Muscle of leg (tissue), 11 donors: Measurements from ENCODE around the gene LRCH1. TPM values are rescaled to one million over a fixed set of nuclear protein-coding genes. Genes with fewer than 3 reads are reported as not detected.
A peak's percentile ranks its signal among the peaks of the same experiment; 100 is the strongest.

ENCODE experiments used
- DNase-seq: peaks from one replicate; pipeline ENCODE4 v3.0.0; 2013
- H3K27ac ChIP-seq: one replicate; pipeline ENCODE4 v1.5.1; 2013; ENCODE audit warnings: mild to moderate bottlenecking, low read length, control low read depth
- H3K27me3 ChIP-seq: one replicate; pipeline ENCODE4 v1.6.1; 2013; ENCODE audit warnings: low read length; ENCODE audit not compliant: control insufficient read depth, insufficient read depth
- H3K36me3 ChIP-seq: one replicate; pipeline ENCODE4 v1.6.1; 2013; ENCODE audit warnings: low read length; ENCODE audit not compliant: control insufficient read depth, insufficient read depth
- H3K4me1 ChIP-seq: one replicate; pipeline ENCODE4 v1.6.1; 2013; ENCODE audit warnings: low read length; ENCODE audit not compliant: control insufficient read depth, insufficient read depth
- H3K4me3 ChIP-seq: one replicate; pipeline ENCODE4 v1.5.1; 2013; ENCODE audit warnings: low read length, control low read depth
- H3K9me3 ChIP-seq: replicated peaks from 2 replicates; pipeline ENCODE4 v1.6.1; 2013; ENCODE audit warnings: low read depth, low read length; ENCODE audit not compliant: control insufficient read depth
- WGBS: methylation state at CpG from one replicate; pipeline ENCODE4 v1.1.5; 2013; ENCODE audit warnings: missing lambda C conversion rate; ENCODE audit not compliant: insufficient coverage; 5-methylcytosine and 5-hydroxymethylcytosine counted together
- polyA plus RNA-seq, 8 donors: library from polyadenylated mRNA; unstranded; fragments of 120-200 nt; gene quantifications; one replicate each; pipeline versions ENCODE4 v1.2.1 to v1.2.3, GENCODE V29; 2013; ENCODE audit warnings: inconsistent platforms in 1 of 8, low replicate concordance in 1 of 8; ENCODE audit not compliant: insufficient read length in 8 of 8, insufficient read depth in 1 of 8
- total RNA-seq: library from RNA; stranded (reverse); fragments of 120-200 nt; gene quantifications from one replicate; pipeline ENCODE4 v1.2.4, GENCODE V29; 2013

The LRCH1 gene
- total and polyA plus RNA-seq, 9 donors, result 13.6 to 22.9 (median 19.8) TPM

DNA sequence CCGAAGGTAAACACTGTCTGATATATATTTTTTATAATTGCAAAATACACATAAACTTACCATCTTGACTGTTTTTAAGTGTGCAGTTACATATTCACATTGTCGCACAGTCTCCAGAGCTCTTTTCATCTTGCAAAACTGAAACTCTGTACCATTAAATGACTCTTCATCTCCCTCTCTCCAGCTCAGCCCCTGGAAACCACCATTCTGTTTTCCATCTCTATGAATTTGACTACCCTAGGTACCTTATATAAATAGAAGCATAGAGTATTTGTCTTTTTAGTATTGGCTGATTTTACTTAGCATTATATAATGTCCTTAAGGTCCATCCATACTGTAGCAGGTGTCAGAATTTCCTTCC lies 45.8 kb downstream of the LRCH1 start:
- peak overlapping the region; percentile 52 for H3K27ac ChIP-seq
- H3K27me3 ChIP-seq, result no peaks in the 10 kb centered on the region
- no CpG with 5 or more reads among the region's 2 CpGs for WGBS
- no peaks in the 10 kb centered on the region for H3K9me3 ChIP-seq
- DNase-seq, result no peak
- H3K36me3 ChIP-seq, result no peaks in the 10 kb centered on the region
- H3K4me3 ChIP-seq, result no peak overlapping the region
- peaks cover 11% of the 10 kb centered on the region for H3K4me1 ChIP-seq

DNA sequence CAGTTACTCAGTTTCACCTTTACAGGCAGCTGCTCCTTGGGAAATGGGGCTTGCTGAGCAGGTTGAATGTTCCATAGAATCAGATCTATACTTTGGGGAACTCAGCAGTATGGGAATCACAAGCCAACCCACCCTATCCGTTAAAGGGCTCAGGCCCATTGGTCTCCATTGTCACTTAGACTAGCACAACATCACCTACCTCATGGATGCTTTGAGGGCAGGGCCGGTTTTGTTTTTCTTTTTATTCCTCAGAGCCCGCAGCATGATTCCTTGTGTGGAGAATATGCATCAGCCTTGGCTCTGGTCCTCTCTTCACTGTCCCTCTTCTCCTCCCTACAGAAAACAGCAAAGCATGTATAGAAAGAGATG lies 48.0 kb downstream of the LRCH1 start:
- H3K9me3 ChIP-seq, result no peaks in the 10 kb centered on the region
- H3K36me3 ChIP-seq, result no peaks in the 10 kb centered on the region
- H3K27me3 ChIP-seq, result no peaks in the 10 kb centered on the region
- H3K4me3 ChIP-seq, result no peak overlapping the region
- H3K4me1 ChIP-seq, result peaks cover 4% of the 10 kb centered on the region
- DNase-seq, result no peak
- WGBS, result no CpG with 5 or more reads among the region's 3 CpGs
- no peak overlapping the region for H3K27ac ChIP-seq

DNA sequence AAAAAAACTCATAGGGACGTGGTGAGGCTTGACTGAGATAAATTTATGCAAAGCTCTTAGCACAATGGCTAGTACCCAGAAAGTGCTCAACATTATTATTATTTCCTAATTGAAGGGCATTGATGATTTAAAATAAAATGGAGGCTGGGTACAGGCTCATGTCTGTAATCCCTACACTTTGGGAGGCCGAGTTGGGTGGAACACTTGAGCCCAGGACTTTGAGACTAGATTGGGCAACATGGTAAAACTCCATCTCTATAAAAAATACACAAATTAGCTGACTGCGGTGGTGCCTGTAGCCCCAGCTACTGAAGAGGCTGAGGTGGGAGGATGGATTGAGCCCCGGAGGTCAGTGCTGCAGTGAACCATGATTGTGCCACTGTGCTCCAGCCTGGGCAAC lies 49.6 kb downstream of the LRCH1 start:
- Histone ChIP-seq H3K27me3 (no peaks in the 10 kb centered on the region), H3K27ac (no peak overlapping the region), H3K4me3 (no peak overlapping the region), H3K9me3 (no peaks in the 10 kb centered on the region), H3K4me1 (peaks cover 8% of the 10 kb centered on the region), H3K36me3 (no peaks in the 10 kb centered on the region)
- no peak for DNase-seq
- WGBS, result no CpG with 5 or more reads among the region's 4 CpGs

DNA sequence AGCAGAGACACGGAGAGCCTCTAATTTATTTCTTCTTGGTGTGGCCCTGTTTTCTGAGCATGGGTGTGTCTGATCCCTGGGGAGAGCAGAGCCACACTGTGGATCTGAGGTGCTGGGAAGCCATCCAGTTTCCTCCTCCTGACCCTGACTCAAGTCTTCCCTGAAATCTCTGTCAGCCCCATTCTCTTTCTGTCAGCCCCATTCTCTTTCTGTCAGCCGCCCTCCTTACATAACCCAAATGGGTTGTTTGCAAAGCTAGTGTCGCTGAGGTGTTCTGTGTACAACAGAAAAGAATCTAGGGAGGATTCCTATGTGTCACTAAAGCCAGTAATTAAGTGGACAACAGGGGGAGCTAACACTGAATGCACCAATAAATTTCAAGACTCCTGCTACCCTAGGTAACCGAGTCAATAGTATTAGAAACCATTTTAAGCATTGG lies 50.2 kb downstream of the LRCH1 start:
- Histone ChIP-seq H3K27me3 (no peaks in the 10 kb centered on the region), H3K36me3 (no peaks in the 10 kb centered on the region), H3K9me3 (no peaks in the 10 kb centered on the region), H3K27ac (no peak overlapping the region), H3K4me3 (no peak overlapping the region), H3K4me1 (peaks cover 12% of the 10 kb centered on the region)
- WGBS, result no CpG with 5 or more reads among the region's 4 CpGs
- no peak for DNase-seq

DNA sequence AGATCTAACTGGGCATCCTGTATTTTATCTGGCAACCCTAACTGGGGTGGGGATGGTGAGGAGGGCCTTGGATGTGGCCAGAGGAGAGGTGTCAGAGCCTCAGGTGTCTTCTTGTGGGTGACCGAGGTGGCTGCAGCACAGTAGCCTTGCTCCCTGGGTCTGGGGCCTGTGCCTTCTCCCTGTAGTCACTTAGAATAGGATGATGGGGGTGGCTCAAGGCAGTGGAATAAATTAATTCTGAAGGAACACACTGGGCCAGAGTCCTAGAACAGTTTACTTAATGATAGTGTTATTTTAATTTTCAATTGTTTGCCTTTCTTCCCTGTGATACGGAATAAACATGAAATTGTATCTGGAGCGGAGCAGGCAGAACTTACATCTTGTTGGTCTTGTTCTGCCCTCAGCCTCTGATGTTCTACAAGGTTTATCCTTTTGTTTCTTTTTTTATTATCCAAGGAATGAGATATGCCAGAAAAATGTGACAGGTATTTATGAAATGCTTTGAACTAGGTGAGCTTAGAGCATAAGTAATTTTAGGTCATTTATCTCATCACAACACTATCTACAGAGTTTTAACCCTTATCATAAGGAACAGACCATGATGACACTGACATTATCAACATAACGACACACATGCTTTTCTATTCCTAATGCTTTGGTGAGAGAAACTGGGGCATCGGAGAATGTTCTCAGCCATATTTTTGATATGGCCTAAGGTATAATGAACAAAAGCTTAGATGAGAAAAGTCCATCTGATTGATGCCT lies 51.4 kb downstream of the LRCH1 start:
- H3K9me3 ChIP-seq, result no peaks in the 10 kb centered on the region
- no peak for DNase-seq
- H3K4me1 ChIP-seq, result peaks cover 16% of the 10 kb centered on the region
- no peaks in the 10 kb centered on the region for H3K27me3 ChIP-seq
- H3K27ac ChIP-seq, result no peak overlapping the region
- no peak overlapping the region for H3K4me3 ChIP-seq
- no peaks in the 10 kb centered on the region for H3K36me3 ChIP-seq
- 86% methylated on average over 1 of the region's 5 CpGs for whole genome bisulfite sequencing

DNA sequence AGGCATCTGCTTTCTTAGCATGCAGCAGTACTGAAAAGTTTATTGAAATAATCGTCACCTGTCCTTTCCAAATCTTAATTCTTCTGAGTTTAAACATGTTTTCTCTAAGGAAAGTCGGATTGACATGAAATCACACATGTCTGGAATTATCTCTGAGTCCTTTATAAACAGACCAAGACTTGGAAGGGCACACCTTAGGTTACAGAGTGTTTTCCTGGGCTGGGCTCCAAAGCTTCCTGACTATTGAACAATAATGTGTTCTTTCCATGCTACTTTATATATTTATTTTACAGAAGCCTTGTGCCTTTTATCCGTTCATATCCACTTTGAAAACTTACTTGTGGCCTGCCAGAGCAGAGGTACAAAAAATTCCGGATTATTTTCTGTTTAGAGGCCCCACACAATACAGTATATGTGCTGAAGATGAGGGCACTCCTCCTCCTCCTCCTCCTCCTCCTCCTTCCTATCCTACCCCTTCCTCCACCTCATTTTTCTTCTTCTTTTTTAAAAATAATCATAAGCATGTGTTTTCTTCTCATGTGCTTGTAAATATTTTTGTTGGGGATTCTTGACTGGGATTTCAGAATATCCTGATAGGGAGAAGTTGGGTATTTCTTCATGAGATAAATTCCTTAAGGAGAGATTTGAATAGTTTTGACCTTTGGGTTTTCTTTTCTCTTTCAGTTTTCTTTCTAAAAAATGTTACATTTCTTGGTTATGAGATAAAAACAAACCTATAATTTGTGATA lies 52.3 kb downstream of the LRCH1 start:
- DNase-seq, result peak; percentile 76

DNA sequence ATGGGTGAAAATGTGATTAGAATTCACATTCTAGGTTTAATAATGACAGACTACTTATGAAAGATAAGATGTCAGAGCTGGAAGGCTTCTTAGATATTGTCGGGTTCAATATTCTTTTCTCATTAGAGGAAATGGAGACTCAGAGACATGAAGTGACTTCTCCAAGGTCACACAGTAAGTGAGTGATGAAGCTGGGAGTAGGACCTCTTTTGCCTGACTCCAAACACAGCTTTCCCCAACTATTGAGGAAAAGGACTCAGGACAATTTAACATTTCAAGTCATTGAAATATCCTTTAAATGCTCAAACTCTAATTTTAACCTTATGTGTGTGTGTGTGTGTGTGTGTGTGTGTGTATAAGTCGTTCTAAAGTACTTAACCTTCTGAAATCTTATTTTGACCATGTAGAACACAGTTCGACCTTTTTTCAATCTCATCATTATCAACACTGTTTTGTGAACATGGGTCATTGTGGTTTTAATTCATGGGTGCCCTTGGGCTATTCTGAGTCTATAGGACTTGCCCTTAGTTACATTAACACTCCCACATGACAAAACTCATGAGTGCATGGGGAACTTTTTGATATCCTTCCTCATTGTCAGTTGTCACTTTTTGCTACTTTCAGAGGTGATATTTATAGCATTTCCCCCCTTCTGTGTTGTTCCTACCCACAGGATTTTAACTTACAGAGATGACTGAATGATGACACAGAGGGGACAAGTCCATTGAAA lies 53.0 kb downstream of the LRCH1 start:
- peaks cover 16% of the 10 kb centered on the region for H3K4me1 ChIP-seq
- H3K27me3 ChIP-seq, result no peaks in the 10 kb centered on the region
- H3K4me3 ChIP-seq, result no peak overlapping the region
- H3K27ac ChIP-seq, result no peak overlapping the region
- peak; percentile 64 for DNase-seq
- no peaks in the 10 kb centered on the region for H3K9me3 ChIP-seq
- WGBS, result no CpG with 5 or more reads among the region's 3 CpGs
- no peaks in the 10 kb centered on the region for H3K36me3 ChIP-seq

More for the DNA sequence above, 52.3 kb downstream of the LRCH1 start:
- H3K9me3 ChIP-seq, result no peaks in the 10 kb centered on the region
- no peak overlapping the region for H3K4me3 ChIP-seq
- WGBS, result no CpG with 5 or more reads among the region's 4 CpGs
- H3K27ac ChIP-seq, result peak overlapping the region; percentile 33
- no peaks in the 10 kb centered on the region for H3K27me3 ChIP-seq
- no peaks in the 10 kb centered on the region for H3K36me3 ChIP-seq
- H3K4me1 ChIP-seq, result peaks cover 16% of the 10 kb centered on the region

DNA sequence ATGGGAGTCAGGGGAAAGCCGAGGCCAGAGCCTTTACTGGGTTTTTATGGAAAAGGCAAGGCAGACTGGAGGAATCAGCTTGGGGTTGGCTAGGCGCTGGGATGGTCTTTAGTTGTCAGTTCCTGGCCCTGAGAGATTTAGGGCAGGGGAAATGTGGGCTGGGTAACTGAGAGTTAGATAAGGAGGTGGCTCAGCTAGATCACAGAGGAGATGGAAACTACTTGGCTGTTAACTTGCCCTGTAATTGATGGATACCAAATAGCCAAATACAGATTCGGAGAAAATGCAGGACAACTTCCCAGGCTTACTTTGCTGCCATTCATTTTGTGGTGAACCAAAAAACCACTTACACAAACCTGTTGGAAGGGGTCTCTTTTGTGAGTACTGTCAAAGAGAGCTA lies 54.0 kb downstream of the LRCH1 start:
- Histone ChIP-seq H3K4me3 (no peak overlapping the region), H3K27me3 (no peaks in the 10 kb centered on the region), H3K9me3 (no peaks in the 10 kb centered on the region), H3K27ac (no peak overlapping the region), H3K36me3 (no peaks in the 10 kb centered on the region), H3K4me1 (peaks cover 16% of the 10 kb centered on the region)
- no peak for DNase-seq
- WGBS, result 96% methylated on average over 2 of the region's 3 CpGs

DNA sequence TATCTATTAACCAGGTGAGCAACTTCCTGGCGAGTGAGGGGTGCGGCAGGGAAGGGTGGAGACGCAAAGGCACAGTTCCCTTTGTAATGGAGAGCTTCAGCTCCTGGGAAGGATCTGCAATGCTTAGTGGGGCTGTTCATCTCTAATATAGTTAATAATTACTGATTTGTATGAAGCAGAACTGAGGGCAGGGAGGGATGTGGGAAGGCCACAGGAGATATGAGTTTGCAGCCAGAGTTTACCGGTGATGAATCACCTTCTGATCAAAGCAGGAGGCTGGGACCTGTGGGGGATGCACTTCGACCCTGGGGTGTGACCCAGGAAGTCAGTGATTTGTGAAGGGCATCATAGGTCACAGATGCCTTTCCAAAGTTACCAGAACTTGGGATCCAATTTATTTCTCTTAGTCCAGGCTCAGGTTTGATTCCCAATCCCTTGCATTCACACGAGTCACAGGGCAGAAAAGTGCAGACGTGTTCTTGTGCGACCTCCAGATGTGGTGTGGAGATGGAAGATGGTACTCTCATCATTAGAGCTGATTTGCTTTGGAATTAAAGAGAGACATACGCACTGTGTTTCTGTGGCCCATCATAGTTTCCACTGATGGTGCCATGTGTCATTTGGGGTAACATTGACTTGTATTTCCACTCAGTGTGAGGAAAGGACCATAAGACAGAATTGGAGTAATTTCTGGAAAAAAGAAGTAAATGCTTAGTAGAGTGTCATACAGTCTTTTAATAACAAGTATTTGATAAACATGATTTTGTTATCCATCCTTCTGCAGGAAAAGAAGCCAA lies 55.0 kb downstream of the LRCH1 start:
- Histone ChIP-seq H3K4me1 (peaks cover 16% of the 10 kb centered on the region), H3K27ac (no peak overlapping the region), H3K4me3 (no peak overlapping the region), H3K36me3 (no peaks in the 10 kb centered on the region), H3K9me3 (no peaks in the 10 kb centered on the region), H3K27me3 (no peaks in the 10 kb centered on the region)
- peak; percentile 77 for DNase-seq
- WGBS, result 74% methylated on average over 5 of the region's 9 CpGs
